LNCaP clone FGC (cell line): ENCODE data around the gene LUC7L.
"Not testable (repeated sequence)": the region's sequence is repeated elsewhere in the genome, so short reads cannot be mapped to it uniquely, and the experiment has no call there.

Source experiments
- DNase-seq: peaks from one replicate; pipeline ENCODE4 v3.0.0-alpha.2; 2011; ENCODE audit warnings: low read depth
- H3K4me3 ChIP-seq: 2 replicates; pipeline ENCODE4 v1.5.1; 2011; ENCODE audit warnings: mild to moderate bottlenecking, low read depth, low read length, control low read depth
- CTCF ChIP-seq: IDR thresholded peaks from 2 replicates; pipeline ENCODE4 v1.5.1; 2012; ENCODE audit warnings: mild to moderate bottlenecking; ENCODE audit not compliant: control insufficient read depth, insufficient read depth; ENCODE audit errors: extremely low read depth

The LUC7L gene

GRCh38 chr16:272633-273546, 43.6 kb upstream of the LUC7L start:
- TF ChIP-seq CTCF, result no peak
- DNase-seq, result no peak
- no peak overlapping the region for H3K4me3 ChIP-seq

- no peak for TF ChIP-seq CTCF
- H3K4me3 ChIP-seq, result no peak overlapping the region
- DNase-seq, result no peak
Measured at GRCh38 chr16:270381-271255, 41.4 kb upstream of the LUC7L start.

GRCh38 chr16:269061-269796, 40.0 kb upstream of the LUC7L start:
- no peak overlapping the region for H3K4me3 ChIP-seq
- TF ChIP-seq CTCF, result no peak
- no peak for DNase-seq

GRCh38 chr16:268141-269053, 39.1 kb upstream of the LUC7L start:
- no peak for TF ChIP-seq CTCF
- H3K4me3 ChIP-seq, result no peak overlapping the region
- DNase-seq, result peak; percentile 45

- not testable (repeated sequence) for H3K4me3 ChIP-seq, DNase-seq
Measured at GRCh38 chr16:267562-267961, 38.3 kb upstream of the LUC7L start.

- no peak for DNase-seq
- no peak overlapping the region for H3K4me3 ChIP-seq
- TF ChIP-seq CTCF, result no peak
Measured at GRCh38 chr16:266258-267164, 37.3 kb upstream of the LUC7L start.
